ENCODE data around the gene CYRIA. TPM values are rescaled to one million over a fixed set of nuclear protein-coding genes. Genes with fewer than 3 reads are reported as not detected.

CYRIA gene
- total and polyA plus RNA-seq, 2 donors (not counting 3 experiments of a cell fraction or from before 2014, with no cell fraction given), result 9.3 to 38.4 TPM

GRCh38 chr2:16639431-16639830 lies 26.2 kb downstream of the CYRIA start:
- intact Hi-C loops (cut with micrococcal nuclease) (no loop called here), dilution Hi-C loops (cut with MboI; ENCODE audit: extremely low pct_ligation_motif_present, low sequenced_read_pairs) (no loop called here)
- no peak for FAIRE-seq
- ChIA-PET CTCF (interaction anchor here (1.2 to 1.7 kb wide), 2 partner anchors 14 to 22 kb away, joined by 3 to 4 read pairs; no protein-coding TSS in a partner anchor), POLR2A (no interaction called here)
- BruUV-seq (replicated peaks), result no TSS peak
- Histone ChIP-seq H3K4me2 (ENCODE audit: insufficient read depth, low read length) (no peak overlapping the region), H3K79me2 (ENCODE audit: control insufficient read depth, insufficient read depth, low read length) (peaks cover 9% of the 10 kb centered on the region), H3K9me3 (replicated peaks; ENCODE audit: control insufficient read depth, insufficient read depth, low read length) (no peaks in the 10 kb centered on the region), H3K4me1 (ENCODE audit: control insufficient read depth, extremely low read depth, insufficient read depth, low read length) (peaks cover 10% of the 10 kb centered on the region), H3K4me3 (replicated peaks in 1 of 3; ENCODE audit: insufficient read depth in 1 of 3, low read depth in 1 of 3, low read length in 3 of 3) (no peak overlapping the region), H2AFZ (ENCODE audit: low read depth, low read length) (no peak overlapping the region), H3K9ac (replicated peaks; ENCODE audit: extremely low read depth, insufficient read depth, low read length) (no peak overlapping the region), H3K27ac (ENCODE audit: insufficient read depth, low read depth, low read length) (no peak overlapping the region), H3K36me3 (ENCODE audit: control insufficient read depth in 2 of 2, extremely low read depth in 1 of 2, insufficient read depth in 2 of 2, low read length in 2 of 2) (peaks cover 3% of the 10 kb centered on the region in 2 experiments), H4K20me1 (replicated peaks; ENCODE audit: control insufficient read depth, extremely low read depth, insufficient read depth, low read length) (no peaks in the 10 kb centered on the region), H3K27me3 (ENCODE audit: control insufficient read depth in 2 of 2, insufficient read depth in 2 of 2, low read length in 2 of 2) (no peaks in the 10 kb centered on the region), H3K9me1 (replicated peaks; ENCODE audit: control insufficient read depth, extremely low read depth, insufficient read depth, low read length) (no peaks in the 10 kb centered on the region)
- no peak for DNase-seq (ENCODE audit: low read depth, low spot score)
- TF ChIP-seq JUN (IDR thresholded peaks at IDR 0.05; ENCODE audit: borderline replicate concordance, insufficient read depth, insufficient read length, low read depth), result no peak
- TF ChIP-seq POLR2A (IDR thresholded peaks at IDR 0.05; ENCODE audit: low read depth, low read length), result no peak
- TF ChIP-seq FOS (IDR thresholded peaks at IDR 0.05; ENCODE audit: borderline replicate concordance, insufficient read depth, low read length), result no peak
- no peak for TF ChIP-seq CTCF (IDR thresholded peaks at IDR 0.05; ENCODE audit: extremely low read depth in 1 of 2, insufficient read depth in 1 of 2, low read depth in 1 of 2, low read length in 2 of 2)
- TF ChIP-seq GATA2 (IDR thresholded peaks at IDR 0.05; ENCODE audit: insufficient read depth, insufficient read length, low read depth, low read length), result no peak
- no peak for TF ChIP-seq POLR2AphosphoS5 (IDR thresholded peaks at IDR 0.05; ENCODE audit: insufficient read depth, low read depth, low read length)
- TF ChIP-seq MYC (IDR thresholded peaks at IDR 0.05; ENCODE audit: low read depth, low read length), result no peak
- no peak for TF ChIP-seq EZH2 (IDR thresholded peaks at IDR 0.05; ENCODE audit: borderline replicate concordance, low read depth, low read length, severe bottlenecking)
- no peak for TF ChIP-seq MAX (IDR thresholded peaks at IDR 0.05; ENCODE audit: insufficient read depth, insufficient read length)
